IPS-20b (cell line): ENCODE measurements around the gene OSBPL3.

Experiments
- H3K27ac ChIP-seq: one replicate; pipeline ENCODE4 v1.5.1; 2013; ENCODE audit warnings: low read length
- H3K27me3 ChIP-seq: 2 replicates; pipeline ENCODE4 v1.6.1; 2013; ENCODE audit warnings: mild to moderate bottlenecking, low read length, inconsistent platforms; ENCODE audit not compliant: insufficient read depth
- H3K36me3 ChIP-seq: 2 replicates; pipeline ENCODE4 v1.6.1; 2013; ENCODE audit warnings: low read depth, mild to moderate bottlenecking, inconsistent platforms, low read length, moderate library complexity; ENCODE audit not compliant: insufficient read depth
- H3K4me1 ChIP-seq: 2 replicates; pipeline ENCODE4 v1.6.1; 2013; ENCODE audit warnings: mild to moderate bottlenecking, control low read depth, inconsistent platforms, low read length, moderate library complexity; ENCODE audit not compliant: insufficient read depth
- H3K4me3 ChIP-seq: 2 replicates; pipeline ENCODE4 v1.5.1; 2013; ENCODE audit warnings: mild to moderate bottlenecking, low read length, inconsistent platforms
- H3K9ac ChIP-seq: 2 replicates; pipeline ENCODE4 v1.6.1; 2013; ENCODE audit warnings: low read depth, mild to moderate bottlenecking, inconsistent platforms, low read length, moderate library complexity
- H3K9me3 ChIP-seq: 2 replicates; pipeline ENCODE4 v1.6.1; 2013; ENCODE audit warnings: mild to moderate bottlenecking, low read depth, low read length, inconsistent platforms; ENCODE audit not compliant: insufficient read depth

Gene OSBPL3

DNA sequence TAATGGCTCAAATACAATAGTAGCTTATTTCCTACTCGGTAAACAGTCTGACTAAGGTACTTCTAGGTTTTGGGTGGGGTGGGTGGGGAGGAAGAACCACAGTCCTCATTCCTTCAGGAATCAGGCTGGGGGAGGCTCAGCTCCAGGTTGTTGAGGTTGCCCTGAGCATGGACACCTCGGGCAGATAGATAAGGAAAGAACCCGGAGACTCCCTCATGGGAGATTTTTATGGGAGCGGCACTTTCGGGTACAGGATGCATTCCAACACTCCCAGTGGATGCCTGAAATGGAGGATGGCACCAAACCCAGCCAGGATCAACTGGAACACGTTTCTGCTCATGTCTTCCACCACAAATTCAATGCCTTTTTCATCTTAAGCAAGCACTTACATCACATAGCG is 217.2 kb downstream of the OSBPL3 start:
- H3K4me1 ChIP-seq: no peaks in the 10 kb centered on the region
- no peaks in the 10 kb centered on the region for H3K9me3 ChIP-seq
- H3K4me3 ChIP-seq: no peak overlapping the region
- H3K27me3 ChIP-seq: peaks cover 19% of the 10 kb centered on the region
- H3K9ac ChIP-seq: no peak overlapping the region
- H3K27ac ChIP-seq: no peak overlapping the region
- H3K36me3 ChIP-seq: no peaks in the 10 kb centered on the region

DNA sequence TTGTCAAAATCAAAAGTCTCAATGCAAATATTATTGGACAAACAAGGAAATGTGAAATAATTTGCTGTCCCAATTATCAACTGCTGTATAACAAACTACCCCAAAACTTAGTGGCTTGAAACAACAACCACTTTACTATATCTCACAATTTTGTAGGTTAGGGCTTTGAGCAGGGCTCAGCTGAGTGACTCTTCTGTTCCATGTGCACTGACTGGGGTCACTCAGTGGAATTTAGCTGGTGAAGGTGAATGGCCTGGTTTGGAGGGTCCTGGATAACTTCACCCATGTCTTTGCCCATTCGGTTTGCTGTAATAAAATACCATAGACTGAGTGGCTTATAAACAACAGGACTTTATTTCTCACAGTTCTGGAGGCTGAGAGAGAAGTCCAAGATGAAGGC is 219.0 kb downstream of the OSBPL3 start:
- no peaks in the 10 kb centered on the region for H3K9me3 ChIP-seq
- H3K4me1 ChIP-seq: no peaks in the 10 kb centered on the region
- no peak overlapping the region for H3K9ac ChIP-seq
- peaks cover 33% of the 10 kb centered on the region for H3K27me3 ChIP-seq
- no peak overlapping the region for H3K27ac ChIP-seq
- no peaks in the 10 kb centered on the region for H3K36me3 ChIP-seq
- H3K4me3 ChIP-seq: no peak overlapping the region

DNA sequence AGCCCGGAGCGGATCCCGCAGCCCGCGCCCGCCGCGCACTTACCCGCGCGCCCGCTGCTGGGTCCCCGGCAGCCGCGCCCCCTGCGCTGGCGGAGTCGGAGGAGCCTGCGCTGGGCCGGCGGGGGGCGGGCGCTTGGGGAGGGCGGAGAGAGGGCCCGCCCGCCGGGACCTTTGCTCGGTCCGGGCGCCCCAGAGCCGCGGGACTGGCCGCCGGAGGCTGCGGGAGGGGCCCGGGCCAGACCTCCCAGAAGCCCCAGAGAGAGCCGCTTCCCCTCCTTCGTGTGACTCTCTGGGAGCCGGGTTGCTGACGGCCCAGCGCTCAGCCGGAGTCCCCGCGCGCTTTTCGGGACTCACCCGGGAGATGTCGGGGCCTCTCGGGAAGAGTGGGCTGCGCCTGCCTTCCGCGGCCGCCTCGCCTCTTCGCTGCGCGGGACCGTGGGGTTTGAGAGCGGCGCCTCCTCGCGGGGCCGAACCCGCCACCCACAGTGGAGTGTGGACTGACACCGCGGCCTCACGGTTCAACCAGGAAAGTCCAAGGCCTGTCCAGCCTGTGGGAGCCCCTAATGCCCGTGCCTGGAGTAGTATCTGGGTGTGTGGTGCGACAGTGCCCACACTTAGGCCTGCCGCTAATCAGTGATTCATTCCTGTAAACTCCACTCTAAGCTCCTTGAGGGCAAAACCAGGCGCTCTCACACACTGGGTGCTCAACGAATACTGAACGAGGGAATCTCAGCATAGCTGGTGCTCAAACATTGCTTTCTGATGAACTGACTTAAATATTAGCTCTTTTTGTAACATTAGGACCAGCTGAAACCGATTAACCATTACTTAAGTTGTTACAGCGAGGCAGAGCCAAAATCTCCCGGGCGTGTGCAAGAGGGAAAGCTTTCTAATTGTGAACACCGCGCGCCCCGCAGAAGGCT is 222.4 kb downstream of the OSBPL3 start, which contains the start of gene GSDME:
Gene GSDME (minus strand): TSS at position 112 of the 923 bp plus-strand sequence. CDS start 7,690 bp downstream, outside the sequence.
- no peaks in the 10 kb centered on the region for H3K9me3 ChIP-seq
- no peaks in the 10 kb centered on the region for H3K4me1 ChIP-seq
- peak within 1 kb of the TSS; percentile 82 for H3K4me3 ChIP-seq
- H3K36me3 ChIP-seq: no peaks in the 10 kb centered on the region
- H3K27me3 ChIP-seq: peaks cover 47% of the 10 kb centered on the region
- H3K9ac ChIP-seq: peak within 1 kb of the TSS; percentile 59; the same call in 1 of the 2 replicates
- H3K27ac ChIP-seq: no peak within 1 kb of the TSS

DNA sequence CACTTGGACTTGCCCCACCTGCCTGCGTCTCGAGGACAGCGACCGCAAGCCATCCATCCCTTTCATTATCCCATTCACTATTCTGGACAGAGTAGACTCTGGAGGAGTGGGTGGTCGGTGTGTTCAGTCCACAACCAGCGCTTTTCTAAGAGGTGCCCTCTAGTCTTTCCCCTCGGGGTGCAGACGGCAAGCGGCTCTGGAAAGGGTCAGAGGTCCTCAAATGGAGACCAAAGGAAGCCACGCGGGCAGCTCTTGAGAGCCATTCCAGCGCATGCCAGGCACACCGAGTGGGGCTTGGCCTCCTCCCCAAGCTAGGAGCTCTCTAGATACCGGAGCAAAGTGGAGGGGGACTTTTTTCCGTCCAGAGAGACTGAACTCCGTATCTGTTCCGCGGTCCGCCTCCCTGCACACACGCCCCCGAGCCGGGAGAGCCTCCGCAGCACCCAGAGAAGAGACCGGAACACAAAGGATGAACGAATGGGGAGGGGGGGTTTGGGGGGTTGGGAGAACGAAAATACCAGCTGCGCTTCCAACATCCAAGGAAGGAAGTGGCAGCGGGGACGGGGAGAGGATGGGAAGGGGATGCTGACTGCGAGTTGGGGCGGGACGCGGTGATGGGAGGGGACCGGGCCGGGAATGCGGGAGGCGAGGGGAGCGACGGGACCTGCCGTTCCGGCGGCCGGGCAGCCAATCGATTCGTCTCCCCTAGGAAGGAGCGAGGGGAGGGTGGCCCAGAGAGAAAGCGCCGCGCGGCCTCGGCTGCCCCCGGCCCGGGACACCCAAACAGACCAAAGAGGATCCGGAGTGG is 223.2 kb downstream of the OSBPL3 start:
- Histone ChIP-seq H3K27ac (no peak overlapping the region), H3K36me3 (no peaks in the 10 kb centered on the region), H3K4me1 (no peaks in the 10 kb centered on the region), H3K9ac (peak overlapping the region; percentile 52; the same call in 1 of the 2 replicates), H3K4me3 (peak overlapping the region; percentile 82), H3K9me3 (no peaks in the 10 kb centered on the region), H3K27me3 (peaks cover 47% of the 10 kb centered on the region)

DNA sequence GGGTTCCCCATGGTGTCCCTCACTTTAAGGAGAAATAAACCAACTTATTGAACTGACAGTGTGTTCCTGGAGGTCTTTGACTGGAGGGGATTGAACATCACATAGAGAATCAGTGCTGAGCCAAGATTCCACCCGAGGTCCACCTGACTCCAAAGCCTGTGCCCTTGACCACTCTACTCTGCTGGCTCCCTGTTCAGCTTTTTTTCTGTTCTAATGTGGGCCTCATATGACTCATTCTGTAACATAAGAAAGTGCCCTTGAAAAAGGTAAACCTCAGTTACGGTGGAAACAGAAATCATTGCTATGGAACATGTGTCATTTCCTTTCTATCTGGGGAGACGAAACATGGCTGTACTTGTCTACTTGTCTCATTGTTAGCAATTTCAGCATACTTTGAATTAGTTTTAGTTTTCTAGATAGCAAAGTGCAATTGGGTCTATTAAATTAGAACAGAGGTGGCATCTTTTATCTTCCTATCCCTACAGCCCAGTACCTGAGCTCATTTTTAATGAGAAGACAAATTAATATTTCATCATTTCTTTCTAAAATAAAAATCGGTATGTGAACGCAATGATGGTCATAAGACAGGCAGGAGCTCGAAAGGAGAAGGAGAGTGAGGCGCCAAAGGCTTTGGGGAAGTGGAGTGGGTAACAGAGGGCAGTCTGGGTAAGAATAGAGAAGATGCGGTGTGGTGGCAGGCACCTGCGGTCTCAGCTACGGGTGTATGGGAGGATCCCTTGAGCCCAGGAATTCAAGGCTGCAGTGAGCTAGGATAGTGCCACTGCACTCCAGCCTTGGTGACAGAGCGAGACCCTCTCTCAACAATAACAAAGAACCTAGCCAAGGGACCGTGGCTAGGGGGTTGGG is 224.2 kb downstream of the OSBPL3 start:
- Histone ChIP-seq H3K9ac (no peak overlapping the region), H3K27ac (no peak overlapping the region), H3K4me1 (no peaks in the 10 kb centered on the region), H3K27me3 (peaks cover 47% of the 10 kb centered on the region), H3K9me3 (no peaks in the 10 kb centered on the region), H3K36me3 (no peaks in the 10 kb centered on the region), H3K4me3 (peak overlapping the region; percentile 82; the same call in 1 of the 2 replicates)

DNA sequence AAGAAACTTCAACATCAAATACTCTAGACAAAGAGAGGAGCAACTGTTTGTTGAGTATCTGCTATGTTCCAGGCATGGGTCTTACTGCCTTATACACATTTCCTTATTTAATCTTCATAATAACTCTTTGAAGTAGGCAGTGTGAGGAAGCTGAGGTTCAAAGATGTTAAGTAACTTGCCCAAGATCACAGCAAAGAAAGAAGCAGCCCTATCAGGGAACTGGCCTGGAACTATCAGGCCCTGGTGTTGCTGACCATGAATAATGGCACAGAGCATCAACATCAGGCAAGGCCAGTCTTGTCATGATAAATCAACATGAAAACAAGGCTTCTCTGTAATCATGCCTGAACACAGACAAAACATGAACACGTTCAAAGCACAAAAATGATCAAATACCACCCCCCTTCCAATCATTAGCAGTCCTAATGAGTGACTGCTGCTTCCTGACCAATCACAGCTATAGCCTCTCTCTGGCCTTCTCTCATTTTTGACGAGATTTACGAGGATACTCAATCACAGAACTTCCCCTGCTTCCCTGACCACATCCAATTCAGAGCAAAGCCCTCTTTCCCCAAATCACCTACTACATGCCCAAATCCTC is 225.0 kb downstream of the OSBPL3 start:
- H3K9ac ChIP-seq: no peak overlapping the region
- no peaks in the 10 kb centered on the region for H3K9me3 ChIP-seq
- no peak overlapping the region for H3K4me3 ChIP-seq
- no peaks in the 10 kb centered on the region for H3K36me3 ChIP-seq
- H3K27me3 ChIP-seq: peaks cover 47% of the 10 kb centered on the region
- no peak overlapping the region for H3K27ac ChIP-seq
- H3K4me1 ChIP-seq: no peaks in the 10 kb centered on the region

DNA sequence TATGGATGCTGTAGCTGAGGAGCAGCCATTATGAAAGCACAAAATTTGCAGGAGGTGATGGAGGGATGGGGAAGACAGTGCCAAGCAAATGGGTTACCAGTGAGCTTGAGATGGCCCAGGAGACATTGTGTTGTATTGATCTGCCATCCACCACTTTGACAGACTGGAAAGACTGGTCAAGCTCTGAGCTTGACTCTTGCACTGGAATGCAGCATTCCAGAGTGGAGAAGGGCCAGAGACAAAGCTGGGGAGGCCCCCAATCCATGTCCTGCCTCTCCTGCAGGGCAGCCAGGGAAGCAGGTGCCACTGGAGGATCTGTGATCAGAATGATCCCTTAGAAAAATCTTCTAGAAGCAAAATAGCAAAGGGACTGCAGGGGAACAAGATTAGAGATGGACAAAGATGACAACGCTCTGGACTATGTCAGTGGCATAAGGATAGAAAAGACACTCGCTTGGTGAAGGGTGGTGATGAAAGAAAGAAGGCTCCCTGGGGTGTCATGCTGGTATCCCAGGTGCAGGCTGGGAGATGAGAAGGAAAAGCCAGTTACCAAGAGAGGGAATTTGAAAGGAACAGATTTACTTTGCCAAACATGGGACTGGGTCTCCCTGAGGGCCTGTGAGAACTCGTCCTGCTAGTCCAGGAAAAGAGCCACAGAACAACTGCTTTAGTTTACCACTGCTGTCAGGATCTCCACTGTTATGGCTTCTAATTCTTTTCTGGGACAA is 227.7 kb downstream of the OSBPL3 start:
- Histone ChIP-seq H3K4me1 (no peaks in the 10 kb centered on the region), H3K9ac (no peak overlapping the region), H3K4me3 (no peak overlapping the region), H3K27me3 (peaks cover 25% of the 10 kb centered on the region), H3K36me3 (no peaks in the 10 kb centered on the region), H3K9me3 (no peaks in the 10 kb centered on the region), H3K27ac (no peak overlapping the region)

DNA sequence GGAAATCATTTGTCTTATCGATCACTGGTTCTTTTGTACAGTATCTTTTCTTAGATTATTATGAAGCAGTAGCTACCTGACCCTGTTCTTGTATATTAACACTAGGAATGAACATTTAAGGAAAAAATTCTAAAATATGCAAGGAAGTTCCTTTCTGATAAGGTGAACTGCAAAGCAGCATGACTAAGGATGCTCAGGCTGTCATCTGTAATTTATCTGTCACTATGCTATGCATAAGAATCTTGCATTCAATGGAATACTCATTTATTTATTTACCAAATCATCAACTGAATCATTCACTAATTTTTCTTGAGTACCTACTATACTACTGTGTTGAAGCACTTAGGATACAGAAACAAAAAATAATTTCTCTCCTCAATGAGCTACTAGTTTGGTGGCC is 228.5 kb downstream of the OSBPL3 start:
- Histone ChIP-seq H3K4me3 (no peak overlapping the region), H3K27me3 (peaks cover 19% of the 10 kb centered on the region), H3K36me3 (no peaks in the 10 kb centered on the region), H3K9ac (no peak overlapping the region), H3K27ac (no peak overlapping the region), H3K4me1 (no peaks in the 10 kb centered on the region), H3K9me3 (no peaks in the 10 kb centered on the region)

DNA sequence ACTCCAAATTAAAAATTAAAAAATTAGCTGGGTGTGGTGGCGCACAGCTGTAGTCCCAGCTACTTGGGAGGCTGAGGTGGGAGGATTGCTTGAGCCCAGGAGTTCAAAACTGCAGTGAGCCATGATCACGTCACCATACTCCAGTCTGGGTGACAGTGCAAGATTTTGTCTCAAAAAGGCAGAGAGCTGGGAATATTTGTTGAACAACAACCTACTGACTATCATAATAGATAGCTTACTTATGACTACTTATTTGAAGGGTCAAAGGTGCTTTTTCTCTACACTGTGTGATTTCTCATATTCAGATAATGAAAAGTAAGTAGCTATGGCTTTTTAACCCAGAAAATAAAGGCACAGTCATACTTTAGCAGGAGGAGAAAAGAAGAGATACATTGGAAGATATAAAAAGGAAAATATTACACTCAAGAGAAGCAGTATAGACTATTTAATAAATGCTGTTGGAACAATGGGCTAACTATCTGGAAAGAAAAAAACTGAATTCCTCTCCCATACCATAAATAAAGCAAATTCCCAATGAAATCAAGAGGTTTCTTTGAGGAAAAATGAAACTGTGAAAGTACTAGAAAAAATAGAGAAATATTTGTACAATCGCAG is 229.4 kb downstream of the OSBPL3 start:
- H3K27me3 ChIP-seq: peaks cover 10% of the 10 kb centered on the region
- H3K4me3 ChIP-seq: no peak overlapping the region
- H3K27ac ChIP-seq: no peak overlapping the region
- H3K36me3 ChIP-seq: no peaks in the 10 kb centered on the region
- no peak overlapping the region for H3K9ac ChIP-seq
- H3K4me1 ChIP-seq: no peaks in the 10 kb centered on the region
- H3K9me3 ChIP-seq: no peaks in the 10 kb centered on the region

DNA sequence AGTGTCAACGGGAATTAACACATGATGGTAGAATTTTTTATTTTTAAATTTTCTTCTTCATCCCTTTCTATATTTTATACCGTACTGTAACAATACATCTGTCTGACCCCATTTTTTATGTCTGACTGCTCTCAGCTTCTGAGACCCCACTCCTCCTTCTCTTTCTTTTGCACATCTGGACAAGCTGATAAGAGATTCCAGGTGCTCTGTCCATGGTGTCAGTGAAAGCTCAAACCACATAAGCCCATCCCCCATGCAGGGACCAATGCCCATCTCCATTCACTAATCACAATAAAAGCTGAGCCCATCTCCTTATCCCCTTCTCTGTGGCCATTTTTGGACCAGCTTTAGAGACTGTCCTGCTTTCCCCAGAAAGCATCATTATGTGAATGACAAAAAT is 231.5 kb downstream of the OSBPL3 start:
- H3K9me3 ChIP-seq: no peaks in the 10 kb centered on the region
- H3K27ac ChIP-seq: no peak overlapping the region
- no peaks in the 10 kb centered on the region for H3K36me3 ChIP-seq
- H3K9ac ChIP-seq: no peak overlapping the region
- no peak overlapping the region for H3K4me3 ChIP-seq
- no peaks in the 10 kb centered on the region for H3K4me1 ChIP-seq
- no peaks in the 10 kb centered on the region for H3K27me3 ChIP-seq
